Natural killer cell (primary cell): ENCODE results near the gene HOXC6. TPM values are rescaled to one million over a fixed set of nuclear protein-coding genes. Genes with fewer than 3 reads are reported as not detected.
A peak's percentile ranks its signal among the peaks of the same experiment; 100 is the strongest.

Experiments used
- ATAC-seq, 3 donors: fragments of 150-1000 bp in 2 of 3; fragments of 200-7000 bp in 1 of 3; cut with Tn5 transposase; 1 replicate in 1 of 3; 2 replicates in 2 of 3; pipeline ENCODE4 v1.10.0; 2021; ENCODE audit warnings: mild to moderate bottlenecking in 2 of 3, moderate library complexity in 2 of 3
- DNase-seq, 2 donors: peaks; one replicate each; pipeline versions ENCODE4 v3.0.0 to v3.0.0-alpha.2; 2013 to 2021; ENCODE audit warnings: mixed read lengths in 1 of 2
- H3K27ac ChIP-seq: one replicate; pipeline ENCODE4 v1.5.1; 2013; ENCODE audit warnings: mild to moderate bottlenecking, low read length
- H3K27me3 ChIP-seq: one replicate; pipeline ENCODE4 v1.6.1; 2013; ENCODE audit warnings: low read length; ENCODE audit not compliant: control insufficient read depth, insufficient read depth
- H3K36me3 ChIP-seq: one replicate; pipeline ENCODE4 v1.6.1; 2013; ENCODE audit warnings: low read length; ENCODE audit not compliant: control insufficient read depth, insufficient read depth
- H3K4me1 ChIP-seq: one replicate; pipeline ENCODE4 v1.6.1; 2013; ENCODE audit warnings: low read length; ENCODE audit not compliant: control insufficient read depth, insufficient read depth
- H3K4me3 ChIP-seq: one replicate; pipeline ENCODE4 v1.5.1; 2013; ENCODE audit warnings: low read length
- H3K9me3 ChIP-seq: one replicate; pipeline ENCODE4 v1.6.1; 2013; ENCODE audit warnings: low read length; ENCODE audit not compliant: control insufficient read depth, insufficient read depth
- H3K27ac Mint-ChIP-seq, 2 donors: one replicate each; pipeline ENCODE4 v1.8.0; 2022; ENCODE audit warnings: mild to moderate bottlenecking in 2 of 2, mixed read lengths in 2 of 2, moderate library complexity in 1 of 2
- H3K27me3 Mint-ChIP-seq, 2 donors: one replicate each; pipeline ENCODE4 v1.8.0; 2022; ENCODE audit warnings: low read depth in 2 of 2, mixed read lengths in 2 of 2
- H3K36me3 Mint-ChIP-seq: one replicate; pipeline ENCODE4 v1.8.0; 2022; ENCODE audit warnings: mixed read lengths
- H3K4me1 Mint-ChIP-seq, 2 donors: one replicate each; pipeline ENCODE4 v1.8.0; 2022; ENCODE audit warnings: mixed read lengths in 2 of 2
- H3K4me3 Mint-ChIP-seq: one replicate; pipeline ENCODE4 v1.8.0; 2022; ENCODE audit warnings: mild to moderate bottlenecking, moderate library complexity, mixed read lengths
- H3K9me3 Mint-ChIP-seq, 2 donors: one replicate each; pipeline ENCODE4 v1.8.0; 2022; ENCODE audit warnings: mixed read lengths in 2 of 2
- WGBS: methylation state at CpG from one replicate; pipeline ENCODE4 v1.1.7; 2013; ENCODE audit warnings: missing lambda C conversion rate; ENCODE audit not compliant: insufficient coverage; 5-methylcytosine and 5-hydroxymethylcytosine counted together
- intact Hi-C: fragments of 100-400 bp; cut with micrococcal nuclease; formaldehyde crosslinking; loops from one replicate; pipeline ENCODE4 v1.14.2; 2022
- total RNA-seq, 4 donors: library from RNA; stranded (reverse); fragments of 120-200 nt in 1 of 4; gene quantifications; one replicate each; pipeline versions ENCODE4 v1.2.3 to v1.2.4, GENCODE V29; 2013 to 2022
- TF ChIP-seq, protein P1 (sequence below): fragments of 200-600 bp; IDR thresholded peaks from one replicate; pipeline ENCODE4 v1.8.0; 2022; ENCODE audit warnings: antibody characterized with exemption

HOXC6 gene
- total RNA-seq, 3 donors from 2014 or later (not counting 1 experiment from before 2014, with no cell fraction given) = not detected

- Mint-ChIP-seq H3K27ac (no peak overlapping the region), H3K4me3 (no peak overlapping the region), H3K36me3 (peaks cover 5% of the 10 kb centered on the region), H3K27me3 (peaks cover 82 to 91% of the 10 kb centered on the region in 2 donors), H3K4me1 (peaks cover 18 to 30% of the 10 kb centered on the region in 2 donors), H3K9me3 (no peaks in the 10 kb centered on the region)
- intact Hi-C loops = no loop called here
- DNase-seq (no peak), ATAC-seq (no peak)
- TF ChIP-seq, protein P1, sequence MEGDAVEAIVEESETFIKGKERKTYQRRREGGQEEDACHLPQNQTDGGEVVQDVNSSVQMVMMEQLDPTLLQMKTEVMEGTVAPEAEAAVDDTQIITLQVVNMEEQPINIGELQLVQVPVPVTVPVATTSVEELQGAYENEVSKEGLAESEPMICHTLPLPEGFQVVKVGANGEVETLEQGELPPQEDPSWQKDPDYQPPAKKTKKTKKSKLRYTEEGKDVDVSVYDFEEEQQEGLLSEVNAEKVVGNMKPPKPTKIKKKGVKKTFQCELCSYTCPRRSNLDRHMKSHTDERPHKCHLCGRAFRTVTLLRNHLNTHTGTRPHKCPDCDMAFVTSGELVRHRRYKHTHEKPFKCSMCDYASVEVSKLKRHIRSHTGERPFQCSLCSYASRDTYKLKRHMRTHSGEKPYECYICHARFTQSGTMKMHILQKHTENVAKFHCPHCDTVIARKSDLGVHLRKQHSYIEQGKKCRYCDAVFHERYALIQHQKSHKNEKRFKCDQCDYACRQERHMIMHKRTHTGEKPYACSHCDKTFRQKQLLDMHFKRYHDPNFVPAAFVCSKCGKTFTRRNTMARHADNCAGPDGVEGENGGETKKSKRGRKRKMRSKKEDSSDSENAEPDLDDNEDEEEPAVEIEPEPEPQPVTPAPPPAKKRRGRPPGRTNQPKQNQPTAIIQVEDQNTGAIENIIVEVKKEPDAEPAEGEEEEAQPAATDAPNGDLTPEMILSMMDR = no peak
- Histone ChIP-seq H3K4me1 (peaks cover 16% of the 10 kb centered on the region), H3K36me3 (no peaks in the 10 kb centered on the region), H3K9me3 (no peaks in the 10 kb centered on the region), H3K4me3 (no peak overlapping the region), H3K27me3 (peaks cover 82% of the 10 kb centered on the region), H3K27ac (no peak overlapping the region)
- 34% methylated on average over 2 of the region's 2 CpGs for WGBS
Observed at GRCh38 chr12:54008260-54008552, 20.0 kb upstream of the HOXC6 start.

- peak overlapping the region in 1 of 2 donors; percentile 23 for H3K27ac Mint-ChIP-seq
- intact Hi-C loops = loop anchor here (5.0 to 10.0 kb wide), 2 partner anchors 32 to 275 kb away; partner anchors contain the start of genes CBX5 and HNRNPA1
- H3K4me3 ChIP-seq = no peak overlapping the region
- ATAC-seq (peak in 2 of 3 donors; percentile 27 to 37), DNase-seq (peak in 1 of 2 donors; percentile 60)
- H3K4me1 ChIP-seq = peaks cover 19% of the 10 kb centered on the region
- peaks cover 5% of the 10 kb centered on the region for H3K36me3 Mint-ChIP-seq
- WGBS = 3% methylated on average over 48 of the region's 51 CpGs
- no peak overlapping the region for H3K27ac ChIP-seq
- peaks cover 81 to 84% of the 10 kb centered on the region in 2 donors for H3K27me3 Mint-ChIP-seq
- peak overlapping the region; percentile 68 for H3K4me3 Mint-ChIP-seq
- H3K9me3 ChIP-seq = no peaks in the 10 kb centered on the region
- peaks cover 18 to 36% of the 10 kb centered on the region in 2 donors for H3K4me1 Mint-ChIP-seq
- H3K36me3 ChIP-seq = no peaks in the 10 kb centered on the region
- no peaks in the 10 kb centered on the region for H3K9me3 Mint-ChIP-seq
- H3K27me3 ChIP-seq = peaks cover 84% of the 10 kb centered on the region
- TF ChIP-seq, protein P1 = no peak
Observed at GRCh38 chr12:54009171-54010052, 18.8 kb upstream of the HOXC6 start.

GRCh38 chr12:54010053-54010971 lies 17.9 kb upstream of the HOXC6 start:
- H3K36me3 Mint-ChIP-seq = peaks cover 5% of the 10 kb centered on the region
- H3K4me1 ChIP-seq = peaks cover 23% of the 10 kb centered on the region
- DNase-seq (no peak), ATAC-seq (no peak)
- no peak overlapping the region for H3K4me3 ChIP-seq
- peak overlapping the region in 1 of 2 donors; percentile 23 for H3K27ac Mint-ChIP-seq
- WGBS = 13% methylated on average over 8 of the region's 10 CpGs
- H3K27ac ChIP-seq = no peak overlapping the region
- H3K9me3 Mint-ChIP-seq = no peaks in the 10 kb centered on the region
- H3K27me3 Mint-ChIP-seq = peaks cover 83 to 84% of the 10 kb centered on the region in 2 donors
- no peaks in the 10 kb centered on the region for H3K36me3 ChIP-seq
- intact Hi-C loops = loop anchor here (5.0 to 10.0 kb wide), 2 partner anchors 33 to 274 kb away; partner anchors contain the start of genes CBX5 and HNRNPA1
- H3K9me3 ChIP-seq = no peaks in the 10 kb centered on the region
- TF ChIP-seq, protein P1 = no peak
- peaks cover 84% of the 10 kb centered on the region for H3K27me3 ChIP-seq
- no peak overlapping the region for H3K4me3 Mint-ChIP-seq
- H3K4me1 Mint-ChIP-seq = peaks cover 18 to 44% of the 10 kb centered on the region in 2 donors
